ENCODE data around the gene STK33.

DNA sequence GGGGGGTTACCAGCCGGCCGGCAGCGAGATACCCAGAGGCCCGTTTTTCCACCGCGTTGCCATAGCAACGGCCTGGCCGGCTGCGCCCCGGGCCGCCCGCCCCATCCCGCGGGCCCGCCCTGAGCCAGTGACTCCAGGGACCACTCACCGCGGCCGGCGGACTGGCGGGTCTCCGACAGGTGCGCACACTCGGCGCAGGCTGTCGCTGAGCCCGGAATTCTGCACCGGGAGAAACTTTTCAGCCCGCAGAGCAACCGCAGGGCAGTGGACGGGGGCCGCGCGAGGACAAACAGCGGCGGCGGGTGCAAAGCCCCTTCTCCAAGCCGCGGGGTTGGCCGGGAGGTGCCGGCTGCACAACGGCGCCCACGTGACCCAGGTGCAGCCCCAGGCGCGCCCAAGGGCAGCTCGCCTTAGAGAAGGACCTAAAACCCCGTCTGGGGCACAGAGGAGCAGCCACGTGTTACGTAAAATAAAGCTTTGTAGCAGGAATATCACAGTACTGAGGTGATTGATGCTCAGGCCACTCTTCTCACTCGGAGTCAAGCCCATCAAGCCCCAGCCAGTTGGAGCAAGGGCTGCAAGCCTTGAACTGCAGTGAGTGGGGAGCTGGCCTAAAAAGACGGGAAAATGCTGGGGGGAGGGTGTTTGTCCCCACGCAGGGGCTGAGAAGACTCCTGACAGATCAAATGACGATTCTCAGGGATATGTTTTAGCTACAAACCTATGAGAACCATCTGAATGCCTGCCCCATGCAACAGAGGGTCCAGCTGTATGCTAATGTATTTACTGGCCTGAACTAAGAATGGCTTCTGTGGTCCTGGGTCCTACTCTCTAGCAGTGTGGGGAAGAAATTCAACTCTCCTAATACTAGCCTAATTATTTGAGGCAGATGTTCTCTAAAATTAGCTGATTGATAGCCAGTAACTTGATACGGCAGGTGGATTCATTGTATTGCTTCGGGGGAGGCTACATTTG lies at the start of gene STK33:
- TF ChIP-seq EZH2 (IDR thresholded peaks at IDR 0.05; ENCODE audit: borderline replicate concordance, low read depth, low read length, severe bottlenecking) (peak; percentile 83), POLR2A (IDR thresholded peaks at IDR 0.05; ENCODE audit: low read depth, low read length) (no peak), POLR2AphosphoS5 (IDR thresholded peaks at IDR 0.05; ENCODE audit: insufficient read depth, low read depth, low read length) (no peak), CTCF (IDR thresholded peaks at IDR 0.05; ENCODE audit: extremely low read depth in 1 of 2, insufficient read depth in 1 of 2, low read depth in 1 of 2, low read length in 2 of 2) (no peak), FOS (IDR thresholded peaks at IDR 0.05; ENCODE audit: borderline replicate concordance, insufficient read depth, low read length) (no peak)
- TF ChIP-seq, protein P1, sequence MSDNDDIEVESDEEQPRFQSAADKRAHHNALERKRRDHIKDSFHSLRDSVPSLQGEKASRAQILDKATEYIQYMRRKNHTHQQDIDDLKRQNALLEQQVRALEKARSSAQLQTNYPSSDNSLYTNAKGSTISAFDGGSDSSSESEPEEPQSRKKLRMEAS (IDR thresholded peaks at IDR 0.05; ENCODE audit: insufficient read depth, insufficient read length) = no peak
